Heart left ventricle (tissue), 16 donors: ENCODE results near the gene ESRRA. TPM values are rescaled to one million over a fixed set of nuclear protein-coding genes. Genes with fewer than 3 reads are reported as not detected.

Experiments used
- ATAC-seq, 4 donors: fragments of 200-7000 bp; cut with Tn5 transposase; one replicate each; pipeline ENCODE4 v1.9.1; 2020 to 2022; ENCODE audit warnings: moderate library complexity in 4 of 4, mild to moderate bottlenecking in 3 of 4, moderate number of reproducible peaks in 1 of 4
- DNase-seq, 5 donors: peaks; one replicate each; pipeline ENCODE4 v3.0.0-alpha.2; 2020
- H3K27ac ChIP-seq, 12 donors: fragments of 200-600 bp; sonication (generic) in 4 of 12; one replicate each; pipeline versions ENCODE4 v1.5.0 to v1.8.0; 2016 to 2022; ENCODE audit warnings: mild to moderate bottlenecking in 2 of 12
- H3K27me3 ChIP-seq, 9 donors: fragments of 200-600 bp; sonication (generic) in 2 of 9; one replicate each; pipeline versions ENCODE4 v1.5.1 to v1.8.0; 2016 to 2022; ENCODE audit warnings: mild to moderate bottlenecking in 3 of 9
- H3K36me3 ChIP-seq, 9 donors: fragments of 200-600 bp; sonication (generic) in 2 of 9; one replicate each; pipeline versions ENCODE4 v1.5.0 to v1.8.0; 2018 to 2022; ENCODE audit warnings: mild to moderate bottlenecking in 2 of 9
- H3K4me1 ChIP-seq, 12 donors: fragments of 200-600 bp; sonication (generic) in 4 of 12; one replicate each; pipeline versions ENCODE4 v1.5.0 to v1.8.0; 2016 to 2022; ENCODE audit warnings: mild to moderate bottlenecking in 3 of 12
- H3K4me3 ChIP-seq, 12 donors: fragments of 200-600 bp; sonication (generic) in 4 of 12; one replicate each; pipeline versions ENCODE4 v1.5.0 to v1.8.0; 2017 to 2022; ENCODE audit warnings: mild to moderate bottlenecking in 9 of 12, moderate library complexity in 4 of 12
- H3K9me3 ChIP-seq, 12 donors: fragments of 200-600 bp; sonication (generic) in 4 of 12; one replicate each; pipeline versions ENCODE4 v1.5.0 to v1.8.0; 2016 to 2022; ENCODE audit warnings: mild to moderate bottlenecking in 1 of 12
- POLR2A ChIP-seq, 2 donors: fragments of 450-650 bp; IDR thresholded peaks; one replicate each; pipeline ENCODE4 v1.6.1; 2017; ENCODE audit warnings: antibody characterized with exemption in 2 of 2, mild to moderate bottlenecking in 2 of 2, moderate library complexity in 2 of 2
- WGBS, 4 donors: extraction: QIAGEN DNeasy Blood & Tissue Kit in 2 of 4; methylation state at CpG; one replicate each; pipeline versions ENCODE4 v1.1.5 to v1.1.7; 2013 to 2018; 5-methylcytosine and 5-hydroxymethylcytosine counted together
- intact Hi-C, 10 donors: fragments of 100-400 bp; cut with DNase I; formaldehyde crosslinking; loops; one replicate each; pipeline versions ENCODE4 v1.11.1 to v1.14.2; 2022
- polyA plus RNA-seq, 2 donors: library from polyadenylated mRNA; stranded (reverse); fragments of 200-250 nt; gene quantifications; one replicate each; pipeline ENCODE4 v1.2.3, GENCODE V29; 2013
- total RNA-seq, 9 donors: library from RNA; depleted of rRNA in 2 of 9; stranded (reverse); fragments of >200 nt in 2 of 9; fragmentation: NEBNext Ultra II Directional in 3 of 9; extraction: Animal tissue kit (Norgen Biotek cat#: 25700) in 3 of 9; gene quantifications; one replicate each; pipeline versions ENCODE4 v1.1.0 to v1.2.4, GENCODE V29; 2016 to 2023
- TF ChIP-seq, protein P1 (sequence below), 12 donors: fragments of 200-600 bp; sonication (generic) in 4 of 12; IDR thresholded peaks; one replicate each; pipeline versions ENCODE4 v1.5.0 to v1.8.0; 2018 to 2022; ENCODE audit warnings: antibody characterized with exemption in 12 of 12, mild to moderate bottlenecking in 5 of 12
- donor health status: ischemic (EF 13 %, LVEDD 7.1; RV severe dilation, severe dysfunction).
- donor health status: healthy with polysubstance abuse.
- donor health status: DM: no; HTN: yes; CAD: no.
- donor health status: DM: no; HTN: no; CAD: no.
- donor health status: ischemic (EF 25% LVEDD 6.9; RV normal size, moderate dysfunction).
- donor health status: ischemic (EF 25% LVEDD 5.7; RV mildly dilated, moderate dysfunction).
- donor health status: healthy.
- donor health status: DM: yes; HTN: yes; CAD: no.
- donor health status: ischemic (EF 35%, LVEDD 5.7; RV mildly dilated, moderate dysfunction).
- donor health status: nonischemic (EF 11% LVEDD 7.7; RV severe dilation, severe dysfunction).
- donor health status: DM: yes; HTN: yes; CAD: no.
- donor health status: PGD.
- donor health status: ischemic (EF 29% LVEDD 5.4; RV normal size, mild dysfunction).
- donor health status: nonischemic (EF 23%, LVEDD 6.1; RV moderate dilation, normal function).

The ESRRA gene
- total and polyA plus RNA-seq, 11 donors: 94.0 to 291 (median 186) TPM

DNA sequence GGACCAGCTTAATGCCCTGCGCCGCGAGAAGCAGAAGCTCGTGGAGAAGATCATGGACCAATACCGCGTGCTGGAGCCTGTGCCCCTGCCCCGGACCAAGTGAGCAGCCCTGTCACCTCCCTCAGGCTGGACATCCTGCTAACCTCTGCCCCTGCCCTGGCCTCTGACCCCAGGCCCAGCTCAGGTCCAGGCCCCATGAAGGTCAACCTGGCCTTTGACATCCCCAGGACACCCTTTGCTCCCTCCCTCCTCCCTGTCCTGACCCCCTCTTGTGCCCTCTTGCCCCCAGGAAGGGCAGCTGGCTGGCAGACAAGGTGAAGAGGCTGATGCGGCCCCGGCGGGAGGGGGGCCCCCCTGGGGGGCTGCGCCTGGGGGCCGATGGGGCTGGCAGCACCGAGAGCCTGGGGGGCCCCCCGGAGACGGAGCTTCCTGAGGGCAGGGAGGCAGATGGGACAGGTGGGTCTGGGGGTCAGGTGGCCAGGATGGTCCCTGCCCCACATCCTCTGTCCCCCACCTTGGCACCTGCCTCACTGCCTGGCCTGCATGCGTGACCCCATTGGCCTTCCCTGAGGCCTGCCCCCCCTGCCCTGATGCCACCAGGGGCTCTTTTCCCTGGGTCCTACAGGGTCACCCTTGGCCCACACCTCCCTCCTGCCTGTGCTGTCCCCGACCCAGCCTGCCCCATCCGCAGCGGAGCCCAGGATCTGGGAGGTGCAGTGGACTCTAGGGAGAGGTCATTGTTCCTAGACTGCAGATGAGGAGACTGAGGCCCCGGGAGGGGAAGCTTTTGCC is 48.6 kb downstream of the ESRRA start:
- WGBS, 4 donors: 82 to 87% (median 83%) methylated on average over 17 to 20 of the region's 20 CpGs
- ATAC-seq: no peak
- Histone ChIP-seq H3K4me3 (no peak overlapping the region), H3K27me3 (no peaks in the 10 kb centered on the region), H3K9me3 (no peaks in the 10 kb centered on the region), H3K27ac (no peak overlapping the region), H3K4me1 (peaks cover 3 to 31% (median 22%) of the 10 kb centered on the region in 12 donors), H3K36me3 (peaks cover 0 to 5% (median 0%) of the 10 kb centered on the region in 9 donors)
- intact Hi-C loops: loop anchor here in 2 of 10 donors (2.0 to 10.0 kb wide), 3 partner anchors 35 to 301 kb away; partner anchors contain the start of genes PRDX5 (in 2 of the 2) and TRMT112 (in 1 of the 2)
- no peak for DNase-seq
- TF ChIP-seq POLR2A (IDR thresholded peaks at IDR 0.05): no peak
- TF ChIP-seq, protein P1, sequence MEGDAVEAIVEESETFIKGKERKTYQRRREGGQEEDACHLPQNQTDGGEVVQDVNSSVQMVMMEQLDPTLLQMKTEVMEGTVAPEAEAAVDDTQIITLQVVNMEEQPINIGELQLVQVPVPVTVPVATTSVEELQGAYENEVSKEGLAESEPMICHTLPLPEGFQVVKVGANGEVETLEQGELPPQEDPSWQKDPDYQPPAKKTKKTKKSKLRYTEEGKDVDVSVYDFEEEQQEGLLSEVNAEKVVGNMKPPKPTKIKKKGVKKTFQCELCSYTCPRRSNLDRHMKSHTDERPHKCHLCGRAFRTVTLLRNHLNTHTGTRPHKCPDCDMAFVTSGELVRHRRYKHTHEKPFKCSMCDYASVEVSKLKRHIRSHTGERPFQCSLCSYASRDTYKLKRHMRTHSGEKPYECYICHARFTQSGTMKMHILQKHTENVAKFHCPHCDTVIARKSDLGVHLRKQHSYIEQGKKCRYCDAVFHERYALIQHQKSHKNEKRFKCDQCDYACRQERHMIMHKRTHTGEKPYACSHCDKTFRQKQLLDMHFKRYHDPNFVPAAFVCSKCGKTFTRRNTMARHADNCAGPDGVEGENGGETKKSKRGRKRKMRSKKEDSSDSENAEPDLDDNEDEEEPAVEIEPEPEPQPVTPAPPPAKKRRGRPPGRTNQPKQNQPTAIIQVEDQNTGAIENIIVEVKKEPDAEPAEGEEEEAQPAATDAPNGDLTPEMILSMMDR (IDR thresholded peaks at IDR 0.05): no peak

DNA sequence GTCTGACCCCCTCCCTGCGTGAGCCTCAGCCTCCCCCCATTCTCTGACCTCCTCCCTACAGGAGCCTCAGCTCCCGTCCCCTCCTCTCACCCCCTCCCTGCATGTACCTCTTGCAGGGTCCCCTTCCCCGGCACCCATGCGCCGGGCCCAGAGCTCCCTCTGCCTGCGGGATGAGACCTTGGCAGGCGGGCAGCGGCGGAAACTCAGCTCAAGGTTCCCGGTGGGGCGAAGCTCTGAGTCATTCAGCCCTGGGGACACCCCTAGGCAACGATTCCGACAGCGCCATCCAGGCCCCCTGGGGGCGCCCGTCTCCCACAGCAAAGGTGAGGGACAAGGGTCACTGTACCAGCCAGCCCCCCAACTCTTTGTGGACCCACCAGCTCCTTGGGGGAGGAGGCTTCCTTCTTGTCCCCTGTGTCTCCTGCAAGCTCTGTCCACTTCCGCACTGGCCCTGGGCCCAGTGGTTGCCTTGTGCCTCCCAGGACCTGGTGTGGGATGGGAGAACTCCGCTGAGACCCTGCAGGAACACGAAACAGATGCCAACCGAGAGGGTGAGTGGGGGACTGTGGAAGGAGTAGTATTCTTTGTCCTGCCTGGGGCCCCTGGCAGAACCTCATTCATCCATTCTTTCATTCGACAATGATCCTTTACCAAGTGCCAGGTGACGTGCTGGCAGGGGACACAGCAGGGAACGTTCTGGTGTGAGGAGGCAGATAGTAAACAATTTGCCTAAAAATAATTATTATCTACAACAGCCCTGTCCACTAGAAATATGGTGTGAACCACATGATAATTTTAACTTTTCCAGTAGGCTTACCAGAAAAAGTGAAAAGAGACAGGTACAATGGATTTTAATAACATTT is 50.0 kb downstream of the ESRRA start:
- H3K9me3 ChIP-seq: no peaks in the 10 kb centered on the region
- H3K27ac ChIP-seq: peak overlapping the region in 11 of 12 donors; percentile 21 to 79 (median 62)
- H3K27me3 ChIP-seq: no peaks in the 10 kb centered on the region
- ATAC-seq (peak; percentile 56 to 82 (median 70)), DNase-seq (peak; percentile 81 to 91 (median 88))
- intact Hi-C loops: loop anchor here in 6 of 10 donors (1.0 to 10.0 kb wide), 5 partner anchors 37 to 299 kb away; partner anchors contain the start of genes PRDX5 (in 6 of the 6) and TRMT112 (in 3 of the 6)
- H3K4me1 ChIP-seq: peaks cover 3 to 43% (median 30%) of the 10 kb centered on the region in 12 donors
- peaks cover 0 to 5% (median 0%) of the 10 kb centered on the region in 9 donors for H3K36me3 ChIP-seq
- peak overlapping the region in 9 of 12 donors; percentile 34 to 50 (median 44) for H3K4me3 ChIP-seq
- TF ChIP-seq, protein P1 (IDR thresholded peaks at IDR 0.05): peak; percentile 53 to 83 (median 65)
- peak in 1 of 2 donors; percentile 32 for TF ChIP-seq POLR2A (IDR thresholded peaks at IDR 0.05)
- 9 to 13% (median 9%) methylated on average over 9 to 23 of the region's 23 CpGs for WGBS, 4 donors

GRCh38 chr11:64356498-64357411 is 51.4 kb downstream of the ESRRA start:
- ATAC-seq (no peak), DNase-seq (no peak)
- Histone ChIP-seq H3K27ac (no peak overlapping the region), H3K36me3 (peaks cover 0 to 19% (median 11%) of the 10 kb centered on the region in 9 donors), H3K4me1 (peaks cover 3 to 47% (median 30%) of the 10 kb centered on the region in 12 donors), H3K27me3 (no peaks in the 10 kb centered on the region), H3K9me3 (no peaks in the 10 kb centered on the region), H3K4me3 (no peak overlapping the region)
- intact Hi-C loops: loop anchor here in 4 of 10 donors (5.0 to 10.0 kb wide), 3 partner anchors 39 to 298 kb away; partner anchors contain the start of genes PRDX5 (in 3 of the 4) and TRMT112 (in 3 of the 4)
- TF ChIP-seq, protein P1 (IDR thresholded peaks at IDR 0.05): peak in 5 of 12 donors; percentile 11 to 34 (median 28)
- no peak for TF ChIP-seq POLR2A (IDR thresholded peaks at IDR 0.05)
- 85 to 90% (median 87%) methylated on average over 25 of the region's 25 CpGs for WGBS, 4 donors
